ENCODE results near the gene TNIP2. TPM values are rescaled to one million over a fixed set of nuclear protein-coding genes. Genes with fewer than 3 reads are reported as not detected.

TNIP2 gene
- total RNA-seq, 4 donors from 2014 or later, result 135 to 255 (median 145) TPM

DNA sequence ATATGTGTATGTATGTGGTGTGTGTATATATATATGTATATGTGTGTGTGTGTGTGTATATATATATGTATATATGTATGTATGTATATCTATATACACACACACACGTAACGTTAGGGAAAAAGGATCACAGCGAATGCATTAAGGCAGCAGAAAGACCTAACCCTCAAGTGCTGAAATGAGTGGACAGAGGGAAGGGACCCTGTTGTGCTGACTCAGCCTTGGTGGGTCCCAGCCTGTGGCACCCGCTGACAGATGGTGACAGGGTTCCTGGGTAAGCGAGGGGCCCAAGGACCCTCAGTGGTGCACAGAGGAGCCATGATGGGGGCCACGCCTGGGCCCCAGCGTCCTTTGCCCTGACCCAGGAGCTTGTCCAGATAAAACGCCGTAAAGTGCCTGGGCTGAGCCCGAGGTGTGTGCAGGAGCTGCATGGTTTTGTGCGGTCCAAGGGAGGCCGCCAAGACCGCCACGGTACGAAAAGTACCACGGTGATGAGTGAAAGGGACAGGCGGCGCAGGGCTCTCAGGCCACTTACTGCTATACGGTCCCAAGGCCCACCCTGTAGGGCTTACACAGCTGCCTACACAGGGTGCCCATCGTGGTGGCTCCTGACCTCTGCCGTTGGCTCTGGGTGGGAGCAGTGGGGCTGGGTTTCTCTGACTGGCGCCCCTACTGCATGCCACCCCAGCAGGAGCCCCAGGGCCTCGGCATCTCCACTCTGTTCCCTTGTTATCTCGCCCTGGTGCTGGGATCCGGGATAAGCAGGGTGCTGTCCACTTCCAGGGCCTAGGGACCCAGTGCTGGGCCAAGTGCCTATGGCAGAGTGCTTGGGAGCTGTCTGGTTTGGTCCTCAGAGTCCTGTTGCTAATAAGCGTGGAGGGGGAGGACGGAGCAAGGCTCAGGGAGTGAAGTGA is 46.7 kb upstream of the TNIP2 start:
- H3K36me3 ChIP-seq, result no peaks in the 10 kb centered on the region
- H3K9me3 ChIP-seq, result no peaks in the 10 kb centered on the region
- no peak overlapping the region for H3K4me3 ChIP-seq
- peak in 2 of 3 donors; percentile 47 to 48 for DNase-seq
- peaks cover 39 to 96% (median 66%) of the 10 kb centered on the region in 4 donors for H3K4me1 ChIP-seq
- TF ChIP-seq, protein P1, sequence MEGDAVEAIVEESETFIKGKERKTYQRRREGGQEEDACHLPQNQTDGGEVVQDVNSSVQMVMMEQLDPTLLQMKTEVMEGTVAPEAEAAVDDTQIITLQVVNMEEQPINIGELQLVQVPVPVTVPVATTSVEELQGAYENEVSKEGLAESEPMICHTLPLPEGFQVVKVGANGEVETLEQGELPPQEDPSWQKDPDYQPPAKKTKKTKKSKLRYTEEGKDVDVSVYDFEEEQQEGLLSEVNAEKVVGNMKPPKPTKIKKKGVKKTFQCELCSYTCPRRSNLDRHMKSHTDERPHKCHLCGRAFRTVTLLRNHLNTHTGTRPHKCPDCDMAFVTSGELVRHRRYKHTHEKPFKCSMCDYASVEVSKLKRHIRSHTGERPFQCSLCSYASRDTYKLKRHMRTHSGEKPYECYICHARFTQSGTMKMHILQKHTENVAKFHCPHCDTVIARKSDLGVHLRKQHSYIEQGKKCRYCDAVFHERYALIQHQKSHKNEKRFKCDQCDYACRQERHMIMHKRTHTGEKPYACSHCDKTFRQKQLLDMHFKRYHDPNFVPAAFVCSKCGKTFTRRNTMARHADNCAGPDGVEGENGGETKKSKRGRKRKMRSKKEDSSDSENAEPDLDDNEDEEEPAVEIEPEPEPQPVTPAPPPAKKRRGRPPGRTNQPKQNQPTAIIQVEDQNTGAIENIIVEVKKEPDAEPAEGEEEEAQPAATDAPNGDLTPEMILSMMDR (IDR thresholded peaks at IDR 0.05), result no peak
- no peak for TF ChIP-seq POLR2A (IDR thresholded peaks at IDR 0.05)
- H3K27ac ChIP-seq, result peak overlapping the region in 3 of 4 donors; percentile 8 to 94 (median 16)
- no peaks in the 10 kb centered on the region for H3K27me3 ChIP-seq

DNA sequence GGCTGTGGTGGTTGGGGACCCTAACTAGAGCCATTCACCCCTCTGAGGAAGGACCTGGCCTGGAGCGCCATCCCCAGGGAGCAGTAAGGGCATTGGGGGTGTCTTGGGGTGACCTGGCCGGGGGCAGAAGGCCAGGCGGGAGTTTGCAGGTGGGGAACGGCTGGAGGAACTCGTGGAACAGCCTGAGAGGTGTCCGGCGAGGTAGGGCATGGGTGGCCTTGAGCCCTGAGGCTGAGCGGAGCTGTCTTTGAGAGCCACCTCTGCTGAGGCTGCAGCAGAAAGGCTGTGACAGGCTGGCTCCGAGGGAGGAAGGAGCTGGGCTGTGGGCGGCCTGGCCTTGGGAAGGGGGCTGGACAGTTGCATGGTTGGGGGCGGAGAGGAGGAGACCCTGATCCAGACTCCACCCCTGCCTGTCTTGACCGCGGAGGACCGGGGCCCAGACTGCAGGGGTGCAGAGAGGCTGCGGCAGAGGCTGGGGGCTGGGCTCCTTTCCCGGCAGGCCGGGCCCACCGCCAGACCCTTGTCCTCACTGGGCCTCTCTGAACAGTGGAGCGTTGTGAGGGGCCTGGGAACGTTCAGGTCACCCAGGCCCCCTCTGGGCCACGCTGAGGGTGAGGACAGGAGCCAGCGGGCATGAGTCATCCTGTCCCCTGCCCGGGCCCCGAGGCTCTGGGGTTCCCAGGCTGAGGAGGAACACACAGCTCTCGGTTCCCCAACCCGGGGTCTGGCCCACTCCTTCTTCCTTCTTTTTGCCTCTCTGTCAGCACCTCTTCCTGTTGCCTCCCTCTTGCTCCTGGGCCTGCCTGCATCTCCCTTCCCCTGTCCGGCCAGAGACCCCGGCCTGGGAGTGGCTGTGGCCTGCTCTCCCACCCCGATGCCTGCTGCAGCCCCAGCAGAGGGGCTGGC is 44.8 kb upstream of the TNIP2 start:
- no peaks in the 10 kb centered on the region for H3K27me3 ChIP-seq
- H3K36me3 ChIP-seq, result no peaks in the 10 kb centered on the region
- H3K27ac ChIP-seq, result peak overlapping the region; percentile 66 to 83 (median 75)
- DNase-seq, result peak; percentile 63 to 83 (median 73)
- peaks cover 28 to 96% (median 55%) of the 10 kb centered on the region in 4 donors for H3K4me1 ChIP-seq
- H3K9me3 ChIP-seq, result no peaks in the 10 kb centered on the region
- TF ChIP-seq, protein P1 (IDR thresholded peaks at IDR 0.05), result no peak
- H3K4me3 ChIP-seq, result peak overlapping the region in 1 of 4 donors; percentile 1

DNA sequence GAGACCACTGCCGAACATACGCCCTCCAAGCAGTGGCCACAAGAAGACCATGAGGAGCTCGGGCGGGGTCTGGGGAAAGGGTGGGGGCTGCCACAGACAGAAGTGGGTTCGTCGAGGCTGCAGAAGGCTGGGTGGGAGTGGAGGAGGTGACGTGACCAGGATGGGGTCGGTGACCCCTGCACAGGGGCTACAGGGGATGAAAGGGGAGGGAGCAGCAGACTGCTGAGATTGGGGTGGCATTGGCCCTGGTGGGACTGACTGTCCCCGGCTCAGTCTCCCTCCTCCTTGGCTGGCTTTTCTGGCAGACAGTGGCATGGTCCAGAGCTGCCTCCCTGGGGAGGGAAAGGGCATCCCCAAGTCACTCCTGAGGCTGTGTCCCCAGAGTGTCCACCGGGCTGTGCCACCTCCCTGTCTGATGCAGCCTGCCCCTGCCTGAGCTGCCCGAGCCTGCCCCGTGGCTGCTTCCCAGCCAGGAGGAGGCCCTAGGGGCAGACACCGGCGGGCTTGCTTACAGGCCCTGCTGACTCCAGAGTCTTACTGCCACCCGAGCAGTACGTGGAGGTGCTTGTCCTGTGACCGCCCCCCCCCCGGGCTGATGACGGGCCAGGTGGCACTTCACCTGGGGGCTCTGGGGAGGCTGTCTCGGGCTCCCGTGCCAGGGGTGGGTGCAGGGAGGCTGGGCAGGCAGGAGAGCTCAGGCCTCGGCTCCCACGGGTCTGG is 44.0 kb upstream of the TNIP2 start:
- Histone ChIP-seq H3K27me3 (no peaks in the 10 kb centered on the region), H3K4me1 (peaks cover 23 to 96% (median 51%) of the 10 kb centered on the region in 4 donors), H3K9me3 (no peaks in the 10 kb centered on the region), H3K4me3 (peak overlapping the region in 2 of 4 donors; percentile 1 to 2), H3K27ac (peak overlapping the region; percentile 41 to 83 (median 73)), H3K36me3 (no peaks in the 10 kb centered on the region)
- peak in 2 of 3 donors; percentile 47 to 49 for DNase-seq
- TF ChIP-seq POLR2A (IDR thresholded peaks at IDR 0.05), result no peak
- TF ChIP-seq, protein P1 (IDR thresholded peaks at IDR 0.05), result no peak

DNA sequence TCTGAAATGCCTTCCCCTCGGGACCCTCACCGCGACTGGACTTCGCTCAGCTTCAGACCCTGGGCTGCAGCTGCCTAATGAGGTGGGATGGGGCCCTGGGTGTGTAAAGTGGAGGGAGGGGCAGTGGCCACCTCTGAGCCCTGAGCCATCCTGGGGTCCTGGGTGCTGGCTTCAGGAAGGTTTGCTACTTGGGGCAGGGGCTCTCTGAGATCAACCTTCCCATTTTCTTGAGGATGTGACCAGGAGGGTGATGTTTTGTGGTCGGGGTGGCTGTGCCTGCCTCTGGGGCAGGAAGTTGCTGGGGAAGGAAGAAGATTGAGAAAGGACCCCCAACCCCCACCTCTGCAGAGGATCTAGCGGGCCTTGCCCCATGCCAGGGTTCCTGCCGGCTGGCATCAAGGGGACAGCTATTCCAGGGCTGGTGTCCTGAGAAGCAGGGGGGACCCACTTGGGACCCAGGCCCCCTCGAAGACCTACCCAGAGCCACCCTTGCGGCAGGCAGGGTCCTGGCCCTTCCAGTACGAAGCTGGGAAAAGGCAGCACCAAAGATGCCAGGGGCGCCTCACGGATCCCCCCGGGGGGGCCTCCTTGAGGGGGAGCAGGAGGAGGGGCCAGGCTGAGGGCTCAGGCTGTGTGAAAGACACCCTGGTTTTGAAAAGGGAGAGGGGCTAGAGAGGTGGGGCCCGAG is 43.2 kb upstream of the TNIP2 start:
- DNase-seq, result peak in 2 of 3 donors; percentile 46 to 47
- Histone ChIP-seq H3K27ac (peak overlapping the region; percentile 41 to 83 (median 73)), H3K4me1 (peaks cover 20 to 96% (median 48%) of the 10 kb centered on the region in 4 donors), H3K9me3 (no peaks in the 10 kb centered on the region), H3K4me3 (peak overlapping the region in 3 of 4 donors; percentile 1 to 23 (median 1)), H3K36me3 (no peaks in the 10 kb centered on the region), H3K27me3 (no peaks in the 10 kb centered on the region)
- TF ChIP-seq, protein P1 (IDR thresholded peaks at IDR 0.05), result no peak
- TF ChIP-seq POLR2A (IDR thresholded peaks at IDR 0.05), result no peak

All from Peyer's patch (tissue), 4 donors.